Gastroesophageal sphincter (tissue), 3 donors: ENCODE data around the gene FARS2.

Experiments used
- CTCF ChIP-seq, 4 experiments: fragments of 200-600 bp in 2 of 4; fragments of 450-650 bp in 2 of 4; sonication (generic) in 1 of 4; IDR thresholded peaks; one replicate each; pipeline ENCODE4 v1.5.1; 2017 to 2019; ENCODE audit warnings: antibody characterized with exemption in 4 of 4, mild to moderate bottlenecking in 2 of 4, moderate library complexity in 2 of 4
- EP300 ChIP-seq: sonication (generic); formaldehyde crosslinking; IDR thresholded peaks from one replicate; pipeline ENCODE4 v1.6.1; 2017; ENCODE audit warnings: antibody characterized with exemption, mild to moderate bottlenecking
- POLR2A ChIP-seq, 2 donors: fragments of 450-650 bp; IDR thresholded peaks; one replicate each; pipeline ENCODE4 v1.6.1; 2017; ENCODE audit warnings: antibody characterized with exemption in 2 of 2, mild to moderate bottlenecking in 2 of 2, moderate library complexity in 1 of 2
- POLR2AphosphoS5 ChIP-seq: sonication (generic); formaldehyde crosslinking; IDR thresholded peaks from one replicate; pipeline ENCODE4 v1.6.1; 2017; ENCODE audit warnings: antibody characterized with exemption

- no peak for TF ChIP-seq CTCF (IDR thresholded peaks at IDR 0.05)
- TF ChIP-seq POLR2AphosphoS5: no peak
- TF ChIP-seq EP300: no peak
- TF ChIP-seq POLR2A (IDR thresholded peaks at IDR 0.05): no peak
Measured at GRCh38 chr6:5510331-5511133, 249.2 kb downstream of the FARS2 start.
